NCI-H774 (cell line): ENCODE results near the gene TEX50.
"Not testable (repeated sequence)": the region's sequence is repeated elsewhere in the genome, so short reads cannot be mapped to it uniquely, and the experiment has no call there.

Source experiments
- DNase-seq: peaks from one replicate; lab custom pipeline; 2025; lab: John Stamatoyannopoulos, UW

TEX50 gene

DNA sequence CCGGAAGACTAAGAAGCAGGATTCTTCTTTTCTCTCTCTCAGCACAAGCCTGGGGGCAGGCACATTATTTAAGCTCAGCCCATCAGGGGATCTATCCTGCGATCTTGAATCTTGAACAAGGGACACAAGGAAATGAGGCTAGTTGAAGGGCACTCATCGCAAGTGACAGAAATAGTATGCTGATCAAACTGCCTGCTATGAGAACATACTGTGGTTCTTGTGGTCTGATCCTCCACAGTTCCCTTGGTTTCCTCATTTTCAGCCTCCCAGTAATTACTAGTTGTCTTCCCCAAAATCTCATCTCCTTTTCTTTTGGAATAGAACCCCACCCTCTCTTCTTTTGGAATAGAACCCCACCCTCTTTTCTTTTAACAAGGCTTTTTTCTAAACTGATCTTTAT, 28.0 kb downstream of the TEX50 start:
- no peak for DNase-seq

DNA sequence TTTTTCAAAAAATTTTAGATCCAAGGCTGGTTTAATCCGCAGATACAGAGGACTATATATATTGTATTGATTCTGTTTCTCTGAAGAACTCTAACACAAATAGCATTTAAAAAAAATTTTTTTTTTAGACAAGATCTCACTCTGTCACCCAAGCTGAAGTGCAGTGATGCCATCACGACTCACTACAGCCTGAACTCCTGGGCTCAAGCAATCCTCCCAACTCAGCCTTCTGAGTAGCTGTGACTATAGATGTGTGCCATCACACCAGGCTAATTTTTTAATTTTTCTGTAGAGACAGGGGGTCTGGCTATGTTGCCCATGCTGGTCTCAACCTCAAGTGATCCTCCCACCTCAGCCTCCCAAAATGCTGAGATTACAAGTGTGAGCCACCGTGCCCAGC, 31.5 kb downstream of the TEX50 start:
- DNase-seq: no peak

DNA sequence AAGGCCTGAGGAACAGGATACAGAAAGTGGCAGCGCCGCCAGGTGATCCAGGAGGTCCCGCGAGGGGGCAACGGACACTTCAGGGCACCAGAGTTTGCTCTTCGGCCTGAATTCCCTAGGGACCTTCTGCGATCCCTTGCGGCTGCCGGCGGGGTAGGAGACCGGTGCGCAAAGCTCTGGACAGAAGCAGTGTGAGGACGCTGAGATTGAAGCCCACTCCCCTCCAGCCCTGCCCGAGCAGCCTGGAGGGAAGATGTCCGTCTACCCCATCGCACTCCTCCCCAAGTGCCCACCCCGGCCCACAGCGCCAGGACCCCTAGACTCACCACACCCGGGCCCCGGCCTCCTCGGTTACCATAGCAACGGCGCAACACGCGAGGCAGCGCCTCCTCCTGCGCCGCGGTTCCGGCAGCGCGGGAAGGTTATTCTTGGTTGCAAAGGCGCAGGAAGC, 34.4 kb downstream of the TEX50 start, which contains the start of gene ANKRD45:
Gene ANKRD45 (minus strand): TSS at position 361 of the 451 bp plus-strand sequence. CDS start 10,433 bp downstream, outside the sequence.
- no peak for DNase-seq

DNA sequence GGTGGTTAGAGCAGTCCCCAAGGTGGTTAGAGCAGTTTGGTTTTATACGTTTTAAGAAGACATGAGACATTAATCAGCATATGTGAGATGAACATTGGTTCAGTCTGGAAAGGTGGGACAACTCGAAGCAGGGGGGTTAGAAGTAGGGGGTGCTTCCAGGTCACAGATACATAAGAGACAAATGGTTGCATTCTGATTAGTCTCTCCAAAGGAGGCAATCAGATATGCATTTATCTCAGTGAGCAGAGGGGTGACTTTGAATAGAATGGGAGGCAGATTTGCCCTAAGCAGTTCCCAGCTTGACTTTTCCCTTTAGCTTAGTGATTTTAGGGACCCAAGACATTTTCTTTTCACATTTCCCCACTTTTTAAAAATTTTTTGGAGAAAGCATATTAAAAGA, 39.4 kb downstream of the TEX50 start:
- not testable (repeated sequence) for DNase-seq

DNA sequence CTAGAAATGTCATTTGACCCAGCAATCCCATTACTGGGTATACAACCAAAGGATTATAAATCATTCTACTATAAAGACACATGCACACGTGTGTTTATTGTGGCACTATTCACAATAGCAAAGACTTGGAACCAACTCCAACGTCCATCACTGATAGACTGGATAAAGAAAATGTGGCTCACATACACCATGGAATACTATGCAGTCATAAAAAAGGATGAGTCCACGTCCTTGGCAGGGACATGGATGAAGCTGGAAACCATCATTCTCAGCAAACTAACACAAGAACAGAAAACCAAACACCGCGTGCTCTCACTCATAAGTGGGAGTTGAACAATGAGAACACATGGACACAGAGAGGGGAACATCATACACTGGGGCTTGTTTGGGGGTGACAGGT, 45.0 kb downstream of the TEX50 start:
- not testable (repeated sequence) for DNase-seq

DNA sequence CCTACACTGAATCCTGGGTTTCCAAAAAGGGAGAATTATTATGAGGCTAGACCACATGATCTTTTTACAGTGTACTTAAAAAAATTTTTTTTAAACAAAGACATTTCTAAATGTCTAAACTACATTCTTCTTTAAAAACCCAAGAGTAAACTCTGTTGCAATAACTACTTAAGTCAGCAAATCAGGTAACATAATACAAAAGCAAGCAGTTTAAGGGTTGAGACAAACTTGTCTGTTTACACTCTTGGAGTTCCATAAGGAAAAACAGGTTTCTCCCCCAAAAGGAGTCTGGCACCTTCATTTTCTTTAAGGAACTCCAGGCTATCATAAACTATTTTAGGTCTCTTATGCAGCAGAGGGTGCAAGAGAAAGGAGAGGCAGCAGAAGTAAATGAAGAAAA, 47.0 kb downstream of the TEX50 start:
- DNase-seq: no peak

DNA sequence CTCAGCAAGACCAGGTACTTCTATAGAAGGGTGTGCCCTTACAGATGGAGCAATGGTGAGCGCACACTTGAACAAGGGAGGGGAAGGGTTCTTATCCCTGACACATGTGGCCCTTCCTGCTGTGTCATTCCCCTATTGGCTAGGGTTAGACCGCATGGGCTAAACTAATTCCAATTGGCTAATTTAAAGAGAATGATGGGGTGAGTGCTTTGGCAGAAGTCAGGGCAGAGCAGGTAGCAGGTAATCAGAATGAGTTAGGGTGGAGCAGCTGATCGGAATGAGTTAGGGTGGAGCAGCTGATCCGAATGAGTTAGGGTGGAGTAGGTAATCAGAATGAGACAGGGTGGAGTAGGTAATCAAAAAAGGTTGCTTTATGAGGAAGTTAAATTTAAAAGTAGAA, 48.7 kb downstream of the TEX50 start:
- DNase-seq: not testable (repeated sequence)

DNA sequence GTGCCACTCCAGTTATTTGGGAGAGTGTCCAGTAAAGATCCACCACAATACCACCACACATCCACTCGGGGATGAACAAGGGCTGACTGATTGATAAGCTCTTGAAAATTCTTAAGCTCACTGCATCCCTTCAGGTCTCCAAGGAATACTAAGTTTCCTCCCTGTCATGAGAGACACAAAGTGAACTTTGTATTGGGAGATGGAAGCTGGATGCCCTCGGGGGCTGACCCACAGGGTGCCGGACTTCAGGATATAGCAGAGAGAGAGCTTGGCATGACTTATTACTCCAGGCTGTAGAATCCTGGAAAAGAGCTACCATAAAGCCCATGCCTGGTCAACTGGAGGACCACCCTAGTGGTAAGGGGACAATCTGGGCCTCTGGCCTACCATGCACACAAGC, 50.0 kb downstream of the TEX50 start:
- not testable (repeated sequence) for DNase-seq
